Activated CD4-positive, alpha-beta T cell treated with anti-CD3 and anti-CD28 coated beads, Interleukin-2, amount 50 U/mL, for 1 hour (primary cell): ENCODE results near the gene LRP2BP.
"Not testable (repeated sequence)": the region's sequence is repeated elsewhere in the genome, so short reads cannot be mapped to it uniquely, and the experiment has no call there.

Experiments used
- DNase-seq: peaks from one replicate; pipeline ENCODE4 v3.0.0-alpha.2; 2020

LRP2BP gene

DNA sequence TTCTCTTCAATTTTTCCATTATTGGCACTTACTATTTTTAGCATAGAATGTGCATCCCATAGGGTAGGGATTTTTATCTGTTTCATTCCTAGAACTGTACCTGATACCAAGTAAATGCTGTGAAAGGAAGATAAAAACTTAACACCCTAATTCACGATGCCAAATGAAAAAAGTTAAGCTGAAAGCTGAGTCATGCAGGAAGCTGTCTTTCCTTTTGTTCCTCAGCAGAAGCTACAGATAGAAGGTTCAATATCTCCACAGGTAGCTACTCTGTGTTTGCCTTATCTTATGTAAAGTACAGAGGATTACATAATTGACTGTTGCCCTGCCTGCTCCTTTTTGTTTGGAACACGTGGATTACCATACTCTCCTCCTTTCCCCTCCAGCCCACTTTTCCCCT lies 77.0 kb downstream of the LRP2BP start:
- no peak for DNase-seq

DNA sequence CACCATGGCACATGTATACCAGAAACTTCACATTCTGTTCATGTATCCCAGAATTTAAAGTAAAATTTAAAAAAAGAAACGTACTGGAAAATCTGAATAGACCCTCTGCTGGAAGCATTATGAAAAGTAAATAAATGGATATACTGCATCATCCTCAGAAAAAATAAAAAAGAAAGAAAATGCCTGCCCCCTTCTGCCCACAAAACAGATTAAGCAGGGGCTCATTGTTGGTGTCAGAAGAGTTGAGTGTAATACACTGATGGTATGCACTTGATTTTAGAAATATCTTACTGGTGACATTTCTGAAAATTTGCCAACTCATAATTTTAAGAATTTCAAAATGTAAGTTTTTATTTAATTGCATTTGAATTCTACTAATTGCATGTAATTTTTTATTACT lies 77.8 kb downstream of the LRP2BP start:
- no peak for DNase-seq

DNA sequence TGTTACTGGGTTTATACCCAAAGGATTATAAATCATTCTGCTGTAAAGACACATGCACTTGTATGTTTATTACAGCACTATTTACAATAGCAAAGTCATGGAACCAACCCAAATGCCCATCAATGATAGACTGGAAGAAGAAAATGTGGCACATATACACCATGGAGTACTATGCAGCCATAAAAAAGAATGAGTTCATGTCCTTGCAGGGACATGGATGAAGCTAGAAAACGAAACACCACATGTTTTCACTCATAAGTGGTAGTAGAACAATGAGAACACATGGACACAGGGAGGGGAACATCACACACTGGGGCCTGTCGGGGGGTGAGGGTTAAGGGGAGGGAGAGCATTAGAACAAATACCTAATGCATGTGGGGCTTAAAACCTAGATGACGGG lies 78.3 kb downstream of the LRP2BP start:
- not testable (repeated sequence) for DNase-seq
